CD4-positive, alpha-beta T cell treated with Interleukin-1 beta for 1 hour (primary cell): ENCODE results near the gene ZNF514.

Experiments used
- DNase-seq, 2 donors: peaks; one replicate each; pipeline ENCODE4 v3.0.0-alpha.2; 2020 to 2022

ZNF514 gene

GRCh38 chr2:95159690-95160449 is at the start of gene ZNF514:
Gene ZNF514 (minus strand): TSS chr2:95159848. CDS start chr2:95153253, 6,595 bp downstream.
- peak; percentile 83 for DNase-seq

- no peak for DNase-seq
Observed at GRCh38 chr2:95208106-95208505, 48.5 kb upstream of the ZNF514 start.

- DNase-seq: peak; percentile 79 to 81
Observed at GRCh38 chr2:95207111-95207961, 47.7 kb upstream of the ZNF514 start, which contains the start of gene ZNF892. Gene ZNF892 (plus strand): TSS chr2:95207521. CDS start chr2:95207816, 295 bp downstream.

GRCh38 chr2:95206096-95206495 is 46.4 kb upstream of the ZNF514 start:
- DNase-seq: no peak

GRCh38 chr2:95204396-95204795 is 44.7 kb upstream of the ZNF514 start:
- DNase-seq: no peak

- DNase-seq: no peak
Observed at GRCh38 chr2:95203911-95204310, 44.3 kb upstream of the ZNF514 start.

GRCh38 chr2:95192956-95193355 is 33.3 kb upstream of the ZNF514 start:
- peak; percentile 34 to 40 for DNase-seq

- DNase-seq: no peak
Observed at GRCh38 chr2:95185973-95186372, 26.3 kb upstream of the ZNF514 start.

- DNase-seq: no peak
Observed at GRCh38 chr2:95185197-95185596, 25.5 kb upstream of the ZNF514 start.

- no peak for DNase-seq
Observed at GRCh38 chr2:95181774-95182173, 22.1 kb upstream of the ZNF514 start.

GRCh38 chr2:95179451-95179850 is 19.8 kb upstream of the ZNF514 start:
- no peak for DNase-seq

GRCh38 chr2:95174031-95174542 is 14.4 kb upstream of the ZNF514 start:
- no peak for DNase-seq

- no peak for DNase-seq
Observed at GRCh38 chr2:95171902-95172301, 12.3 kb upstream of the ZNF514 start.

- DNase-seq: no peak
Observed at GRCh38 chr2:95166065-95166763, 6.6 kb upstream of the ZNF514 start.

- peak; percentile 97 for DNase-seq
Observed at GRCh38 chr2:95165371-95166064, 5.9 kb upstream of the ZNF514 start, which contains the start of gene ZNF2. Gene ZNF2 (plus strand): TSS chr2:95165809. CDS start chr2:95176227, 10,418 bp downstream.

- no peak for DNase-seq
Observed at GRCh38 chr2:95165030-95165370, 5.4 kb upstream of the ZNF514 start.

GRCh38 chr2:95158891-95159619 is 593 bp downstream of the ZNF514 start:
- DNase-seq: no peak

GRCh38 chr2:95158441-95158840 is 1.2 kb downstream of the ZNF514 start:
- DNase-seq: no peak

- DNase-seq: no peak
Observed at GRCh38 chr2:95149397-95149984, 10.2 kb downstream of the ZNF514 start.

- no peak for DNase-seq
Observed at GRCh38 chr2:95143838-95144237, 15.8 kb downstream of the ZNF514 start.

- no peak for DNase-seq
Observed at GRCh38 chr2:95138702-95139101, 20.9 kb downstream of the ZNF514 start.
